HepG2 (cell line): ENCODE results near the gene STN1. TPM values are rescaled to one million over a fixed set of nuclear protein-coding genes. Genes with fewer than 3 reads are reported as not detected.

ENCODE experiments used
- CREB1 ChIP-seq, 2 experiments: fragments of 450-650 bp in 1 of 2; IDR thresholded peaks; 2 replicates each; pipeline ENCODE4 v1.6.1; 2016 to 2017; ENCODE audit warnings: control low read depth in 1 of 2, mild to moderate bottlenecking in 1 of 2, missing compliant biosample characterization in 1 of 2, missing genetic modification characterization in 1 of 2
- IKZF5 ChIP-seq: IDR thresholded peaks from 2 replicates; pipeline ENCODE4 v1.6.1; 2018; ENCODE audit warnings: missing genetic modification reagents, mild to moderate bottlenecking, missing compliant biosample characterization
- PRDM15 ChIP-seq: sonication (generic); formaldehyde crosslinking; IDR thresholded peaks from 2 replicates; pipeline ENCODE4 v1.4.0; 2020; ENCODE audit warnings: missing genetic modification reagents
- SKIL ChIP-seq: sonication (generic); formaldehyde crosslinking; IDR thresholded peaks from 2 replicates; pipeline ENCODE4 v1.8.0; 2022; ENCODE audit warnings: missing genetic modification reagents, mild to moderate bottlenecking, moderate library complexity, borderline replicate concordance
- ZBTB37 ChIP-seq: sonication (generic); formaldehyde crosslinking; IDR thresholded peaks from 2 replicates; pipeline ENCODE4 v1.4.0; 2020; ENCODE audit warnings: mild to moderate bottlenecking, missing genetic modification reagents
- ZNF646 ChIP-seq: sonication (generic); formaldehyde crosslinking; IDR thresholded peaks from 2 replicates; pipeline ENCODE4 v1.9.0; 2021; ENCODE audit warnings: mild to moderate bottlenecking, missing genetic modification reagents
- ZNF704 ChIP-seq: sonication (generic); formaldehyde crosslinking; IDR thresholded peaks from 2 replicates; pipeline ENCODE4 v1.8.1; 2023; ENCODE audit warnings: mild to moderate bottlenecking, inconsistent platforms, moderate library complexity, missing genetic modification reagents, borderline replicate concordance
- ZNF709 ChIP-seq: sonication (generic); formaldehyde crosslinking; IDR thresholded peaks from 2 replicates; pipeline ENCODE4 v1.5.0; 2020; ENCODE audit warnings: mild to moderate bottlenecking, missing genetic modification reagents
- polyA plus RNA-seq, 8 experiments: library from polyadenylated mRNA; depleted of rRNA in 3 of 8; stranded (reverse) in 7 of 8; unstranded in 1 of 8; fragments of >200 nt; fragmentation: Illumina TruSeq in 4 of 8; extraction: Trizol in 4 of 8; gene quantifications; 2 replicates each; pipeline versions ENCODE4 v1.2.1 to v1.2.3, GENCODE V29; 2011 to 2016; ENCODE audit warnings: low read depth in 4 of 8, missing spikeins in 1 of 8, mixed read lengths in 1 of 8; ENCODE audit not compliant: insufficient read depth in 1 of 8
- total RNA-seq, 5 experiments: library from RNA; depleted of rRNA; stranded (reverse); fragments of >200 nt; fragmentation: Illumina TruSeq; extraction: Trizol; gene quantifications; 2 replicates each; pipeline ENCODE4 v1.2.3, GENCODE V29; 2016; ENCODE audit warnings: low read depth in 1 of 5

The STN1 gene
- total and polyA plus RNA-seq, 2 of the 13 experiments (the other 11 are each of a cell fraction or from before 2014, with no cell fraction given): 17.6 to 22.7 TPM

GRCh38 chr10:103855852-103856796 is 61.9 kb downstream of the STN1 start (continued):
- TF ChIP-seq ZNF709 (CRISPR knock-in tag) (peak; percentile 57; the same call in 1 of the 2 replicates), IKZF5 (CRISPR knock-in tag) (peak; percentile 33; the same call in 1 of the 2 replicates), PRDM15 (CRISPR knock-in tag) (no peak), SKIL (CRISPR knock-in tag) (peak; percentile 37; the same call in 1 of the 2 replicates), ZBTB37 (CRISPR knock-in tag) (no peak), ZNF704 (CRISPR knock-in tag) (no peak), ZNF646 (CRISPR knock-in tag) (peak; percentile 75), CREB1 (IDR thresholded peaks at IDR 0.05) (no peak), CREB1 (CRISPR knock-in tag; IDR thresholded peaks at IDR 0.05) (peak; percentile 72)
